RWPE2 (cell line): ENCODE results near the gene SUSD1.

Experiments
- ATAC-seq: fragments of 200-7000 bp; cut with Tn5 transposase; 3 replicates; pipeline ENCODE4 v1.9.1; 2021; ENCODE audit warnings: low read depth
- DNase-seq: peaks from one replicate; pipeline ENCODE4 v3.0.0-alpha.2; 2020; ENCODE audit warnings: low spot score
- H3K27ac ChIP-seq: fragments of 450-650 bp; 2 replicates; pipeline ENCODE4 v1.5.1; 2017; ENCODE audit warnings: mild to moderate bottlenecking; ENCODE audit not compliant: poor library complexity, severe bottlenecking
- H3K27me3 ChIP-seq: fragments of 250-450 bp; sonication (Bioruptor Pico); 2 replicates; pipeline ENCODE4 v1.5.1; 2021; ENCODE audit warnings: mild to moderate bottlenecking, moderate library complexity; ENCODE audit not compliant: insufficient read depth, poor library complexity, severe bottlenecking
- H3K36me3 ChIP-seq: fragments of 250-450 bp; sonication (Bioruptor Pico); 2 replicates; pipeline ENCODE4 v1.5.1; 2020; ENCODE audit warnings: low read depth, mild to moderate bottlenecking, moderate library complexity
- H3K4me1 ChIP-seq: fragments of 250-450 bp; sonication (Bioruptor Pico); 2 replicates; pipeline ENCODE4 v1.5.1; 2021; ENCODE audit warnings: mild to moderate bottlenecking, moderate library complexity; ENCODE audit not compliant: insufficient read depth, poor library complexity, severe bottlenecking
- H3K4me3 ChIP-seq: fragments of 250-450 bp; sonication (Bioruptor Pico); 2 replicates; pipeline ENCODE4 v1.5.1; 2021; ENCODE audit warnings: mild to moderate bottlenecking, moderate library complexity; ENCODE audit not compliant: severe bottlenecking
- H3K9me3 ChIP-seq: fragments of 250-450 bp; sonication (Bioruptor Pico); 2 replicates; pipeline ENCODE4 v1.5.1; 2021; ENCODE audit warnings: mild to moderate bottlenecking, moderate library complexity; ENCODE audit not compliant: severe bottlenecking
- CTCF ChIP-seq: fragments of 450-650 bp; IDR thresholded peaks from one replicate; pipeline ENCODE4 v1.5.1; 2017; ENCODE audit warnings: mild to moderate bottlenecking, moderate library complexity; ENCODE audit not compliant: poor library complexity, severe bottlenecking

Gene SUSD1

GRCh38 chr9:112002131-112002846, 172.8 kb downstream of the SUSD1 start:
- ATAC-seq (no peak), DNase-seq (no peak)
- H3K9me3 ChIP-seq, result no peaks in the 10 kb centered on the region
- H3K27ac ChIP-seq, result no peak overlapping the region
- H3K27me3 ChIP-seq, result no peaks in the 10 kb centered on the region
- no peak overlapping the region for H3K4me3 ChIP-seq
- no peaks in the 10 kb centered on the region for H3K36me3 ChIP-seq
- no peaks in the 10 kb centered on the region for H3K4me1 ChIP-seq
- no peak for TF ChIP-seq CTCF

- H3K9me3 ChIP-seq, result no peaks in the 10 kb centered on the region
- no peaks in the 10 kb centered on the region for H3K36me3 ChIP-seq
- no peak overlapping the region for H3K27ac ChIP-seq
- H3K4me1 ChIP-seq, result no peaks in the 10 kb centered on the region
- TF ChIP-seq CTCF, result no peak
- DNase-seq (no peak), ATAC-seq (no peak)
- H3K4me3 ChIP-seq, result no peak overlapping the region
- H3K27me3 ChIP-seq, result no peaks in the 10 kb centered on the region
These were observed 174.4 kb downstream of the SUSD1 start for GRCh38 chr9:112000743-112001142.

GRCh38 chr9:111999319-111999718, 175.8 kb downstream of the SUSD1 start:
- no peak overlapping the region for H3K4me3 ChIP-seq
- TF ChIP-seq CTCF, result no peak
- DNase-seq, result no peak
- no peaks in the 10 kb centered on the region for H3K27me3 ChIP-seq
- ATAC-seq, result no peak
- no peak overlapping the region for H3K27ac ChIP-seq
- no peaks in the 10 kb centered on the region for H3K36me3 ChIP-seq
- no peaks in the 10 kb centered on the region for H3K9me3 ChIP-seq
- no peaks in the 10 kb centered on the region for H3K4me1 ChIP-seq

GRCh38 chr9:111997831-111998230, 177.3 kb downstream of the SUSD1 start:
- no peak overlapping the region for H3K4me3 ChIP-seq
- no peaks in the 10 kb centered on the region for H3K9me3 ChIP-seq
- no peak for ATAC-seq
- H3K4me1 ChIP-seq, result peaks cover 4% of the 10 kb centered on the region
- H3K36me3 ChIP-seq, result no peaks in the 10 kb centered on the region
- TF ChIP-seq CTCF, result no peak
- H3K27ac ChIP-seq, result no peak overlapping the region
- no peak for DNase-seq
- no peaks in the 10 kb centered on the region for H3K27me3 ChIP-seq

GRCh38 chr9:111994831-111995458, 180.2 kb downstream of the SUSD1 start:
- DNase-seq, result no peak
- H3K27me3 ChIP-seq, result no peaks in the 10 kb centered on the region
- TF ChIP-seq CTCF, result no peak
- H3K36me3 ChIP-seq, result no peaks in the 10 kb centered on the region
- H3K9me3 ChIP-seq, result peaks cover 7% of the 10 kb centered on the region
- no peak overlapping the region for H3K4me3 ChIP-seq
- no peak for ATAC-seq
- H3K27ac ChIP-seq, result no peak overlapping the region
- H3K4me1 ChIP-seq, result peaks cover 8% of the 10 kb centered on the region
